Activated CD4-positive, alpha-beta T cell treated with anti-CD3 and anti-CD28 coated beads, Interleukin-2, amount 10 ng/mL, durations not matched to agents 7 days and 5 days (primary cell): ENCODE measurements around the gene LENG9. TPM values are rescaled to one million over a fixed set of nuclear protein-coding genes. Genes with fewer than 3 reads are reported as not detected.

ENCODE experiments used
- CTCF ChIA-PET: fragments of 350-600 bp; sonication (Branson Sonifier 250); formaldehyde crosslinking; loops from one replicate; lab custom pipeline; 2021; ENCODE audit warnings: antibody characterized with exemption; lab: Charles Lee
- POLR2A ChIA-PET: fragments of 350-600 bp; sonication (Branson Sonifier 250); formaldehyde crosslinking; loops from one replicate; lab custom pipeline; 2021; ENCODE audit warnings: antibody characterized with exemption; lab: Charles Lee
- DNase-seq: peaks from one replicate; pipeline ENCODE4 v3.0.0-alpha.2; 2020
- H3K27ac Mint-ChIP-seq: one replicate; pipeline ENCODE4 v1.8.0; 2021; ENCODE audit warnings: mild to moderate bottlenecking, moderate library complexity, mixed read lengths
- H3K27me3 Mint-ChIP-seq: one replicate; pipeline ENCODE4 v1.8.0; 2021; ENCODE audit warnings: mixed read lengths
- H3K36me3 Mint-ChIP-seq: one replicate; pipeline ENCODE4 v1.8.0; 2021; ENCODE audit warnings: low read depth, mixed read lengths
- H3K4me1 Mint-ChIP-seq: one replicate; pipeline ENCODE4 v1.8.0; 2021; ENCODE audit warnings: mixed read lengths
- H3K4me3 Mint-ChIP-seq: one replicate; pipeline ENCODE4 v1.8.0; 2021; ENCODE audit warnings: mild to moderate bottlenecking, moderate library complexity, mixed read lengths
- H3K9me3 Mint-ChIP-seq: one replicate; pipeline ENCODE4 v1.8.0; 2021; ENCODE audit warnings: mixed read lengths
- total RNA-seq, 2 experiments: library from RNA; stranded (reverse); gene quantifications; one replicate each; pipeline ENCODE4 v1.2.3, GENCODE V29; 2021

LENG9 gene
- total RNA-seq, 2 experiments from 2014 or later: 3.8 to 5.4 TPM

GRCh38 chr19:54461613-54462012 is 2.0 kb downstream of the LENG9 start:
- peaks cover 9% of the 10 kb centered on the region for H3K27me3 Mint-ChIP-seq
- H3K36me3 Mint-ChIP-seq: peaks cover 32% of the 10 kb centered on the region
- no peaks in the 10 kb centered on the region for H3K9me3 Mint-ChIP-seq
- no peak for DNase-seq
- peaks cover 40% of the 10 kb centered on the region for H3K4me1 Mint-ChIP-seq
- ChIA-PET CTCF (interaction anchor here (1.9 kb wide), 1 partner anchor 11 kb away, joined by 8 read pairs; no protein-coding TSS in a partner anchor), POLR2A (interaction anchor here (1.4 kb wide), 1 partner anchor 13 kb away, joined by 3 read pairs; the partner anchor contains the start of gene LENG8)
- peak overlapping the region; percentile 86 for H3K27ac Mint-ChIP-seq
- peak overlapping the region; percentile 68 for H3K4me3 Mint-ChIP-seq

- CTCF ChIA-PET: interaction anchor here (1.9 kb wide), 1 partner anchor 10 kb away, joined by 8 read pairs; no protein-coding TSS in a partner anchor
- POLR2A ChIA-PET: interaction anchor here (1.4 kb wide), 1 partner anchor 12 kb away, joined by 3 read pairs; the partner anchor contains the start of gene LENG8
- Mint-ChIP-seq H3K9me3 (no peaks in the 10 kb centered on the region), H3K4me3 (peak overlapping the region; percentile 68), H3K4me1 (peaks cover 40% of the 10 kb centered on the region), H3K27ac (peak overlapping the region; percentile 13), H3K36me3 (peaks cover 34% of the 10 kb centered on the region), H3K27me3 (peaks cover 9% of the 10 kb centered on the region)
- no peak for DNase-seq
Observed at GRCh38 chr19:54461210-54461609, 2.4 kb downstream of the LENG9 start.

- Mint-ChIP-seq H3K27me3 (peaks cover 3% of the 10 kb centered on the region), H3K4me3 (no peak overlapping the region), H3K9me3 (no peaks in the 10 kb centered on the region), H3K4me1 (peaks cover 35% of the 10 kb centered on the region), H3K27ac (no peak overlapping the region), H3K36me3 (peaks cover 36% of the 10 kb centered on the region)
- POLR2A ChIA-PET: no interaction called here
- CTCF ChIA-PET: no interaction called here
- DNase-seq: no peak
Observed at GRCh38 chr19:54460230-54461005, 3.2 kb downstream of the LENG9 start.

GRCh38 chr19:54459282-54460229 is 4.0 kb downstream of the LENG9 start:
- Mint-ChIP-seq H3K27me3 (no peaks in the 10 kb centered on the region), H3K36me3 (peaks cover 41% of the 10 kb centered on the region), H3K4me1 (peaks cover 33% of the 10 kb centered on the region), H3K4me3 (no peak overlapping the region), H3K27ac (peak overlapping the region; percentile 44), H3K9me3 (no peaks in the 10 kb centered on the region)
- ChIA-PET CTCF (no interaction called here), POLR2A (interaction anchor here (0.9 kb wide), 1 partner anchor 11 kb away, joined by 4 read pairs; the partner anchor contains the start of gene LENG8)
- DNase-seq: no peak

DNA sequence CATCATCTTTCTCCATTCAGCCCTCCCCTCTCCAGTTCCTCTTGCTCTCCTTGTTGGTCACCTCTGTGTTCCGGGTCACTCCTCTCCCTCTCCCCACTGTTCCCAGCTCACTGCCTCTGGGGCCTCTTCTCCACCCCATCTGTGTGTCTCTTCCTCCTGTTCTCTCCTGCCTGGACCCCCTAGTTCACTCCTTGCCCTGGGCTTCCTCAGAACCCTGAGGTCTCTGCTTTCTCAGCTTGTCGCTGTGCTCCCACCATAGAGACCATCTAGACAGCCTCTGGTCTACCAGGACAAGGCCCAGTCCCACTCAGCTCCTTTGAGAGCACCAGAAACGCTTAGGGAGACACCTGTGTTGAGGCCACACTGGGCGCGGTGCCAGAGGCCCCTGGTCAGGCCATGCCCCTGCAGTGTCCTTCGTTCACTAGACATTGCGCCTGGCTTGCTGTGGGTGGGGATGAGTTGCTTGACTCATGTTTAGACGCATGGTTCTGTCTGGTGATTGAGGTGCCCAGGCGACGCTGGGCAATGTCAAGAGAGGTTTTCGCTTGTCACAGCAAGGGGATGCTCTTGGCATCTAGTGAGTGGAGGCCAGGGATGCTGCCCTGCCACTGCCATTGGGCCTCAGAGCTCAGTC is 4.8 kb downstream of the LENG9 start:
- no peak for DNase-seq
- CTCF ChIA-PET: no interaction called here
- POLR2A ChIA-PET: interaction anchor here (0.9 kb wide), 1 partner anchor 10 kb away, joined by 4 read pairs; the partner anchor contains the start of gene LENG8
- H3K9me3 Mint-ChIP-seq: no peaks in the 10 kb centered on the region
- H3K4me3 Mint-ChIP-seq: no peak overlapping the region
- no peak overlapping the region for H3K27ac Mint-ChIP-seq
- peaks cover 27% of the 10 kb centered on the region for H3K4me1 Mint-ChIP-seq
- H3K27me3 Mint-ChIP-seq: no peaks in the 10 kb centered on the region
- H3K36me3 Mint-ChIP-seq: peaks cover 41% of the 10 kb centered on the region

DNA sequence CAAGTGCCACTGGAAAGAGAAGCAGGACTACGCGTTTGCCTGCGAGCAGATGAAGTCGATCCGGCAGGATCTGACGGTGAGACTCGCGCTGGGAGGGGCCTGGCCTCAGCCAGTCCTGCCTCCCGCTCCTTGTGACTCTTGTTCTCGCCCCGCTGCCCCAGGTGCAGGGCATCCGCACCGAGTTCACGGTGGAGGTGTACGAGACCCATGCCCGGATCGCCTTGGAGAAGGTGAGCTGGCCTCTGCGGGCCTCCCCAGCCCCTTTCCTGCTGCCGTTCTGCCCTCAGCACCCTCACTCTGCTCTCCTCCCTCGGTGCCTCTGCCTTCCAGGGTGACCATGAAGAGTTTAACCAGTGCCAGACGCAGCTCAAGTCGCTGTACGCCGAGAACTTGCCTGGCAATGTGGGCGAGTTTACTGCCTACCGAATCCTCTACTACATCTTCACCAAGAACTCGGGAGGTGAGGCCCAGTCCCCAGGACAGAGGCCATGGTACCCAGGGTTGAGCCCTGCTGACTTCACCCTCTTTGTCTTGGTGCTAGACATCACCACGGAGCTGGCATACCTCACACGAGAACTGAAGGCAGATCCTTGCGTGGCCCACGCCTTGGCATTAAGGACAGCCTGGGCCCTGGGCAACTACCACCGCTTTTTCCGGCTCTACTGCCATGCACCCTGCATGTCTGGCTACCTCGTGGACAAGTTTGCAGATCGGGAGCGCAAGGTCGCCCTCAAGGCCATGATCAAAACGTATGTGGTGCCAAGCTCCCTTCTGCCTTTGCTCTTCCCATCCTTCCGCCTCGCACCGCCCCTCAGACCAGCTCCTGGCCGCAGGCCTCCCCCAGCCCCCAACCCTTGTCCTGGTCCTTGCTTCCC is 5.6 kb downstream of the LENG9 start:
- Mint-ChIP-seq H3K9me3 (no peaks in the 10 kb centered on the region), H3K4me3 (no peak overlapping the region)
- POLR2A ChIA-PET: interaction anchor here (0.9 kb wide), 1 partner anchor 9 kb away, joined by 4 read pairs; the partner anchor contains the start of gene LENG8

GRCh38 chr19:54456423-54457373 is 6.9 kb downstream of the LENG9 start:
- H3K9me3 Mint-ChIP-seq: no peaks in the 10 kb centered on the region
- DNase-seq: no peak
- CTCF ChIA-PET: interaction anchor here (0.6 kb wide), 1 partner anchor 13 kb away, joined by 3 read pairs; no protein-coding TSS in a partner anchor
- H3K27ac Mint-ChIP-seq: no peak overlapping the region
- H3K4me3 Mint-ChIP-seq: no peak overlapping the region
- peaks cover 23% of the 10 kb centered on the region for H3K4me1 Mint-ChIP-seq
- H3K27me3 Mint-ChIP-seq: no peaks in the 10 kb centered on the region
- peaks cover 54% of the 10 kb centered on the region for H3K36me3 Mint-ChIP-seq
- POLR2A ChIA-PET: no interaction called here

More for the DNA sequence above, 5.6 kb downstream of the LENG9 start:
- Mint-ChIP-seq H3K4me1 (peaks cover 27% of the 10 kb centered on the region), H3K36me3 (peaks cover 44% of the 10 kb centered on the region), H3K27me3 (no peaks in the 10 kb centered on the region), H3K27ac (no peak overlapping the region)
- CTCF ChIA-PET: no interaction called here
- DNase-seq: no peak

GRCh38 chr19:54455786-54456422 is 7.7 kb downstream of the LENG9 start:
- POLR2A ChIA-PET: no interaction called here
- peaks cover 25% of the 10 kb centered on the region for H3K4me1 Mint-ChIP-seq
- H3K4me3 Mint-ChIP-seq: no peak overlapping the region
- H3K36me3 Mint-ChIP-seq: peaks cover 58% of the 10 kb centered on the region
- no peak overlapping the region for H3K27ac Mint-ChIP-seq
- H3K9me3 Mint-ChIP-seq: no peaks in the 10 kb centered on the region
- DNase-seq: no peak
- no peaks in the 10 kb centered on the region for H3K27me3 Mint-ChIP-seq
- CTCF ChIA-PET: interaction anchor here (0.9 kb wide), 1 partner anchor 12 kb away, joined by 3 read pairs; no protein-coding TSS in a partner anchor

- Mint-ChIP-seq H3K27ac (no peak overlapping the region), H3K9me3 (no peaks in the 10 kb centered on the region), H3K4me1 (peaks cover 34% of the 10 kb centered on the region), H3K27me3 (no peaks in the 10 kb centered on the region), H3K36me3 (peaks cover 63% of the 10 kb centered on the region), H3K4me3 (no peak overlapping the region)
- no peak for DNase-seq
- CTCF ChIA-PET: interaction anchor here (0.9 kb wide), 1 partner anchor 11 kb away, joined by 3 read pairs; no protein-coding TSS in a partner anchor
- POLR2A ChIA-PET: no interaction called here
Observed at GRCh38 chr19:54454781-54455675, 8.6 kb downstream of the LENG9 start.
